ENCODE data around the gene EDN2. TPM values are rescaled to one million over a fixed set of nuclear protein-coding genes. Genes with fewer than 3 reads are reported as not detected.

EDN2 gene
- total RNA-seq, 1 donor from 2014 or later = 0.80 TPM

- Mint-ChIP-seq H3K4me1 (ENCODE audit: low read depth) (peaks cover 78% of the 10 kb centered on the region), H3K36me3 (ENCODE audit: low read depth) (no peaks in the 10 kb centered on the region), H3K27me3 (ENCODE audit: low read depth) (no peaks in the 10 kb centered on the region), H3K27ac (ENCODE audit: unreplicated experiment) (no peak overlapping the region), H3K9me3 (ENCODE audit: low read depth) (no peaks in the 10 kb centered on the region), H3K4me3 (ENCODE audit: unreplicated experiment) (no peak overlapping the region)
- peak; percentile 86 for DNase-seq (ENCODE audit: low spot score)
- no peak for TF ChIP-seq CTCF (IDR thresholded peaks at IDR 0.05)
These were observed 2.3 kb downstream of the EDN2 start for GRCh38 chr1:41482001-41482765.

- Mint-ChIP-seq H3K4me3 (ENCODE audit: unreplicated experiment) (no peak overlapping the region), H3K27ac (ENCODE audit: unreplicated experiment) (no peak overlapping the region), H3K4me1 (ENCODE audit: low read depth) (peaks cover 76% of the 10 kb centered on the region), H3K9me3 (ENCODE audit: low read depth) (no peaks in the 10 kb centered on the region), H3K36me3 (ENCODE audit: low read depth) (no peaks in the 10 kb centered on the region), H3K27me3 (ENCODE audit: low read depth) (no peaks in the 10 kb centered on the region)
- no peak for DNase-seq (ENCODE audit: low spot score)
- no peak for TF ChIP-seq CTCF (IDR thresholded peaks at IDR 0.05)
These were observed 3.2 kb downstream of the EDN2 start for GRCh38 chr1:41481109-41481775.

GRCh38 chr1:41480204-41481108 is 4.0 kb downstream of the EDN2 start:
- no peak for DNase-seq (ENCODE audit: low spot score)
- H3K27me3 Mint-ChIP-seq (ENCODE audit: low read depth) = no peaks in the 10 kb centered on the region
- H3K9me3 Mint-ChIP-seq (ENCODE audit: low read depth) = no peaks in the 10 kb centered on the region
- no peak for TF ChIP-seq CTCF (IDR thresholded peaks at IDR 0.05)
- no peak overlapping the region for H3K27ac Mint-ChIP-seq (ENCODE audit: unreplicated experiment)
- H3K4me3 Mint-ChIP-seq (ENCODE audit: unreplicated experiment) = no peak overlapping the region
- peaks cover 76% of the 10 kb centered on the region for H3K4me1 Mint-ChIP-seq (ENCODE audit: low read depth)
- no peaks in the 10 kb centered on the region for H3K36me3 Mint-ChIP-seq (ENCODE audit: low read depth)

GRCh38 chr1:41479808-41480160 is 4.7 kb downstream of the EDN2 start:
- Mint-ChIP-seq H3K27ac (ENCODE audit: unreplicated experiment) (no peak overlapping the region), H3K4me3 (ENCODE audit: unreplicated experiment) (no peak overlapping the region), H3K36me3 (ENCODE audit: low read depth) (no peaks in the 10 kb centered on the region), H3K9me3 (ENCODE audit: low read depth) (no peaks in the 10 kb centered on the region), H3K27me3 (ENCODE audit: low read depth) (no peaks in the 10 kb centered on the region), H3K4me1 (ENCODE audit: low read depth) (peaks cover 74% of the 10 kb centered on the region)
- no peak for DNase-seq (ENCODE audit: low spot score)
- TF ChIP-seq CTCF (IDR thresholded peaks at IDR 0.05) = no peak

Measured in chondrocyte (in vitro differentiated cells).